Gastrocnemius medialis (tissue), 4 donors: ENCODE measurements around the gene MRC1.

Experiments
- POLR2A ChIP-seq, 2 donors: fragments of 450-650 bp; IDR thresholded peaks; one replicate each; pipeline ENCODE4 v1.6.1; 2017; ENCODE audit warnings: antibody characterized with exemption in 2 of 2, mild to moderate bottlenecking in 2 of 2, moderate library complexity in 2 of 2
- TF ChIP-seq, protein P1 (sequence below), 5 experiments: fragments of 450-650 bp in 3 of 5; fragments of 200-600 bp in 2 of 5; sonication (generic) in 2 of 5; IDR thresholded peaks in 4 of 5; conservative IDR thresholded peaks in 1 of 5; 1 replicate in 4 of 5; 2 replicates in 1 of 5; pipeline ENCODE4 v1.5.1; 2016 to 2019; ENCODE audit warnings: antibody characterized with exemption in 5 of 5, mild to moderate bottlenecking in 3 of 5, moderate library complexity in 3 of 5

DNA sequence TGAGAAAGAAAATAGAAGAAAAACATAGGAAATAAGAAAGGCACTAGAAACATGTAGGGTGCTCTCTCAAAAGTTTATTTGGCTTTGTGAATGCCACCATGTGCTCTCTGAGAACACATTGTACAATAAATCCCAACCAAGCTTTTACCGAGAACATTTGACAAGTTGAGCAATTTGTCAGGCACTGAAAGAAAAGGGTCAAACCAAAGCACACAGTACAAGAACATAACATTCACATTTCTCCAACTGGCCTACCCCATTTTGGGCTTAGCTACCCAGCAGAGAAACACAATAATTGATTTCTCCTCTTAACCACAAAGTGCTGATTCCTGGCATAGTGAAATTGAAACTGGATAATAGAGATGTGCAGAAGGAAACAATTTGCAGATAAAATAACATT is 73.4 kb downstream of the MRC1 start:
- TF ChIP-seq, protein P1, sequence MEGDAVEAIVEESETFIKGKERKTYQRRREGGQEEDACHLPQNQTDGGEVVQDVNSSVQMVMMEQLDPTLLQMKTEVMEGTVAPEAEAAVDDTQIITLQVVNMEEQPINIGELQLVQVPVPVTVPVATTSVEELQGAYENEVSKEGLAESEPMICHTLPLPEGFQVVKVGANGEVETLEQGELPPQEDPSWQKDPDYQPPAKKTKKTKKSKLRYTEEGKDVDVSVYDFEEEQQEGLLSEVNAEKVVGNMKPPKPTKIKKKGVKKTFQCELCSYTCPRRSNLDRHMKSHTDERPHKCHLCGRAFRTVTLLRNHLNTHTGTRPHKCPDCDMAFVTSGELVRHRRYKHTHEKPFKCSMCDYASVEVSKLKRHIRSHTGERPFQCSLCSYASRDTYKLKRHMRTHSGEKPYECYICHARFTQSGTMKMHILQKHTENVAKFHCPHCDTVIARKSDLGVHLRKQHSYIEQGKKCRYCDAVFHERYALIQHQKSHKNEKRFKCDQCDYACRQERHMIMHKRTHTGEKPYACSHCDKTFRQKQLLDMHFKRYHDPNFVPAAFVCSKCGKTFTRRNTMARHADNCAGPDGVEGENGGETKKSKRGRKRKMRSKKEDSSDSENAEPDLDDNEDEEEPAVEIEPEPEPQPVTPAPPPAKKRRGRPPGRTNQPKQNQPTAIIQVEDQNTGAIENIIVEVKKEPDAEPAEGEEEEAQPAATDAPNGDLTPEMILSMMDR (IDR thresholded peaks at IDR 0.05 in 4 of 5, conservative IDR thresholded peaks at IDR 0.05 in 1 of 5) = no peak
- no peak for TF ChIP-seq POLR2A (IDR thresholded peaks at IDR 0.05)
